Measurements from ENCODE around the gene TRHDE. TPM values are rescaled to one million over a fixed set of nuclear protein-coding genes. Genes with fewer than 3 reads are reported as not detected.

Gene TRHDE
- total RNA-seq, 1 donor from 2014 or later: 0.51 TPM

GRCh38 chr12:72677139-72677538 lies 405.0 kb downstream of the TRHDE start:
- TF ChIP-seq CTCF (conservative IDR thresholded peaks at IDR 0.05): no peak
- H3K4me3 Mint-ChIP-seq: no peak overlapping the region
- no peak overlapping the region for H3K27ac Mint-ChIP-seq (ENCODE audit: unreplicated experiment)
- H3K36me3 Mint-ChIP-seq (ENCODE audit: low read depth): no peaks in the 10 kb centered on the region
- no peaks in the 10 kb centered on the region for H3K9me3 Mint-ChIP-seq
- H3K4me1 Mint-ChIP-seq: peaks cover 19% of the 10 kb centered on the region
- no peak for DNase-seq (ENCODE audit: low read depth, low spot score)
- H3K27me3 Mint-ChIP-seq (ENCODE audit: low read depth): no peaks in the 10 kb centered on the region

DNA sequence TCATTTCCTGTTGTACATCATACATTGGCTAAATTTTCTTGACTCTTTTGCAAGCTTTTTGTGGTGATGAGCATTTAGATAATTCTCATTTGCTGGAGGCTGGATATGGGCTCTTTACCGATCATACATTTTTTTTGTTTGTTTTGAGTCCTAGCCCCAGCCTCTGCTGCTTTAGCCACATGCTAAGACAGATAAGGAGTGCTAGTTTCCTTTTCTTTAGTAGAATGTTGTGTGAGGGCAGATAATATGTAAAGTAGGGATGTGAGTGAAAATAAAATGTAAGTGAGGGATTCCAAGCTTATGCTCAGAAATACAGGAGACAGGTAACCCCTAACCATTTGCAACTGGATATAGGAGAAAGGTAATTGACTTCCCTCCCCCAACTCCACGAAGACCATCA lies 405.7 kb downstream of the TRHDE start:
- H3K27ac Mint-ChIP-seq (ENCODE audit: unreplicated experiment): no peak overlapping the region
- no peaks in the 10 kb centered on the region for H3K36me3 Mint-ChIP-seq (ENCODE audit: low read depth)
- no peak for DNase-seq (ENCODE audit: low read depth, low spot score)
- no peaks in the 10 kb centered on the region for H3K27me3 Mint-ChIP-seq (ENCODE audit: low read depth)
- peaks cover 15% of the 10 kb centered on the region for H3K4me1 Mint-ChIP-seq
- H3K9me3 Mint-ChIP-seq: no peaks in the 10 kb centered on the region
- no peak overlapping the region for H3K4me3 Mint-ChIP-seq
- no peak for TF ChIP-seq CTCF (conservative IDR thresholded peaks at IDR 0.05)

- Mint-ChIP-seq H3K4me3 (no peak overlapping the region), H3K9me3 (no peaks in the 10 kb centered on the region), H3K4me1 (peaks cover 15% of the 10 kb centered on the region), H3K36me3 (ENCODE audit: low read depth) (no peaks in the 10 kb centered on the region), H3K27ac (ENCODE audit: unreplicated experiment) (no peak overlapping the region), H3K27me3 (ENCODE audit: low read depth) (no peaks in the 10 kb centered on the region)
- TF ChIP-seq CTCF (conservative IDR thresholded peaks at IDR 0.05): no peak
- no peak for DNase-seq (ENCODE audit: low read depth, low spot score)
Measured at GRCh38 chr12:72679147-72679757, 407.1 kb downstream of the TRHDE start.

GRCh38 chr12:72681028-72681427 lies 408.9 kb downstream of the TRHDE start:
- TF ChIP-seq CTCF (conservative IDR thresholded peaks at IDR 0.05): no peak
- H3K36me3 Mint-ChIP-seq (ENCODE audit: low read depth): no peaks in the 10 kb centered on the region
- no peak overlapping the region for H3K4me3 Mint-ChIP-seq
- no peaks in the 10 kb centered on the region for H3K27me3 Mint-ChIP-seq (ENCODE audit: low read depth)
- H3K27ac Mint-ChIP-seq (ENCODE audit: unreplicated experiment): no peak overlapping the region
- no peaks in the 10 kb centered on the region for H3K9me3 Mint-ChIP-seq
- no peak for DNase-seq (ENCODE audit: low read depth, low spot score)
- peaks cover 15% of the 10 kb centered on the region for H3K4me1 Mint-ChIP-seq

GRCh38 chr12:72684491-72684890 lies 412.3 kb downstream of the TRHDE start:
- H3K4me1 Mint-ChIP-seq: no peaks in the 10 kb centered on the region
- DNase-seq (ENCODE audit: low read depth, low spot score): no peak
- no peak overlapping the region for H3K4me3 Mint-ChIP-seq
- H3K9me3 Mint-ChIP-seq: no peaks in the 10 kb centered on the region
- H3K27ac Mint-ChIP-seq (ENCODE audit: unreplicated experiment): no peak overlapping the region
- no peak for TF ChIP-seq CTCF (conservative IDR thresholded peaks at IDR 0.05)
- no peaks in the 10 kb centered on the region for H3K27me3 Mint-ChIP-seq (ENCODE audit: low read depth)
- H3K36me3 Mint-ChIP-seq (ENCODE audit: low read depth): no peaks in the 10 kb centered on the region

All from neural crest cell (in vitro differentiated cells).